Activated CD4-positive, alpha-beta T cell treated with anti-CD3 and anti-CD28 coated beads, Interleukin-10, Interleukin-2, amounts not matched to agents 100 ng/mL and 50 ng/mL, durations not matched to agents 16 hours and 8 hours (primary cell): ENCODE measurements around the gene ANKRD26.
A peak's percentile ranks its signal among the peaks of the same experiment; 100 is the strongest.

Source experiments
- DNase-seq: peaks from one replicate; pipeline ENCODE4 v3.0.0-alpha.2; 2020

The ANKRD26 gene

DNA sequence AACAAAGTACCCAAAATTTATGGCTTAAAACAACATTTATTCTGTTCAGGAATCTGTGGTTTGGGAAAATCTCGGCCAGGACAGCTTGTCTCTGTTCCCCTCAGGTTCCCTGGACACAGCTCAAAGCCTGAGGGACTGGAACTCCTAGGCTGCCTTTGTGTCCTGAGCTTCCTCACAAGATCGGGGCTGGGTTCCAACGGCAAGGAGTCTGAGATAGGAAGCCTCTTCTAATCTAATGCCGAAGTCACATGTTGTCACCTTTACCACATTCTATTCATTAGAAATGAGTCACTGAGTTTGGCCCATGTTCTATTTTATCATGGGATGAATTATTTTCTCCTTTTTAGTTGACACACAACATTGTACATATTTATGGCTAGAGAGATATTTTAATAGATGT lies 80.5 kb downstream of the ANKRD26 start:
- DNase-seq: no peak

DNA sequence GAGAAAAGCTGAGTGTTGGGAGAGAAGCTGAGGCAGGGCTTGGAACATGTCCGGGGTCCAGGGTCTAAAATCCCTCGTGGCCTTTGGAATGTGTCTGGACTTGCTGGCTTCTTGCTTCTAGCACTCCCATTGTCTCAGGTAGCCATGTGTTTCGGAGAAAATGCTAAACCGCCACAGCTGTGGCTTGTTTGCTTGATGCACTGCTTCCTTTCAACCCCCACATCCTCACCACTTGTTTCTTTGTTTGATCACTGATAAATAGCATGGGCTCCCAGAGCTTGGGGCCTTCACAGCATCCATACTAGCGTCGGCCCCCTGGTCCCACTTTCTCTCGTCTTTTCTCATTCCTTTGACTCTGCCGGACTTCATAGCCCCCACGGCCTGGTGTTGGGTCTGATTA lies 102.7 kb downstream of the ANKRD26 start:
- DNase-seq: peak; percentile 11

- no peak for DNase-seq
These were observed 105.6 kb downstream of the ANKRD26 start for GRCh38 chr10:26994743-26995142.

DNA sequence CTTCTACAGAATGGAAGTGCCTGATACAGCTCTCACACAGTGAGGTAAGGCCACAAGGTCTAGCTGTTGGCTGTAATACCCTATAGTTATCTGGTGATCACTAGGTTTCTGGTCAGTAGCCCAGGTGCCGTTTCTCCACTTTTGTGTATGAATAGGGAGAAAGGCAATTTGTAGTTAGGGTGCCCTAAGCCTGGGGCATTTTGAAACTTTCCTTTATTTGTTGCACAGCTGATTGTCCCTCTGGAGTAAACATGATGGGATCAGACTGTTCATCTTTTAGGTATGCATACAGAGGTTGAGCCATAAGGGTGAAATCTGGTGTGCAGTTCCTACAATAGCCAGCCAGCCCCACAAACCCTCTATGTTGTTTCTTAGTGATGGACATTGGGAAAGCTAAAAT lies 112.4 kb downstream of the ANKRD26 start:
- DNase-seq: no peak

- DNase-seq: no peak
These were observed 117.1 kb downstream of the ANKRD26 start for GRCh38 chr10:26983156-26983555.

DNA sequence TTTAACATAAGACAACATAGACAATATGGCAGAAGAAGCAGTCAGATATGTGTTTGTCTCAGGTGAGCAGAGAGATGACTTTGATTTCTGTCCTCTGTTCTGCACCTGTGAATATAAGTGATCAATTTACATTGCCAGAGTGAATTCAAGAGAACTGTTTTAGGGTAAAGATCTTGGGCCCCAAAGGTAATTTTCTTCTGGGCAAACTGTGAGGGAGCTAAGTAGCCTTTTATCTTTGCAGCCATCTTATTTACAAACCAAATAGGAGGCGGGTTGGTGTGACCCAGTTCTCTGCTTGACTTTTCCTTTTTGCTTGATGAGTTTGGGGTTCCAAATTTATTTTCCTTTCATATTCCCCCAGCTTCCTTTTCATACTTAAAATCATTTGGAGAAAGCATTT lies 118.2 kb downstream of the ANKRD26 start:
- DNase-seq: no peak

GRCh38 chr10:26981232-26981824 lies 119.0 kb downstream of the ANKRD26 start:
- no peak for DNase-seq

GRCh38 chr10:26978519-26978918 lies 121.8 kb downstream of the ANKRD26 start:
- DNase-seq: no peak

DNA sequence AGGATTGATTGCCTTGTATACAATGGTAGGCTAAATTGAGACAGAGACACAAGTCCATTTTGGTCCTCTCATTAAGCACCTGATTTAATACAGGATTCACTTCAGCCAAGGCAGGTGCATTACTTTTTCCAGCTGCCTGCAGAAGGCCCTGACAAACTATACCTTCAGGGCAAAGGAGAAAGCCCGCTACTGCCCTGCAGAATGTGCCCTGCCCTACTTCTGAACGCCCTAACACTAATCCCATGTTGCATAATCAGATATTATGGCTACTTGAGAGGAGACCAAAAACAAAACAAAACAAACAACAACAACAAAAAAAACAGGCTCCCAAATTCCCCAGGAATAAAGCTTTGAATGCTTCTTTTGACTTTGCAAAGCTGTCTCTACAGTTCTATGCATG lies 122.7 kb downstream of the ANKRD26 start:
- no peak for DNase-seq

DNA sequence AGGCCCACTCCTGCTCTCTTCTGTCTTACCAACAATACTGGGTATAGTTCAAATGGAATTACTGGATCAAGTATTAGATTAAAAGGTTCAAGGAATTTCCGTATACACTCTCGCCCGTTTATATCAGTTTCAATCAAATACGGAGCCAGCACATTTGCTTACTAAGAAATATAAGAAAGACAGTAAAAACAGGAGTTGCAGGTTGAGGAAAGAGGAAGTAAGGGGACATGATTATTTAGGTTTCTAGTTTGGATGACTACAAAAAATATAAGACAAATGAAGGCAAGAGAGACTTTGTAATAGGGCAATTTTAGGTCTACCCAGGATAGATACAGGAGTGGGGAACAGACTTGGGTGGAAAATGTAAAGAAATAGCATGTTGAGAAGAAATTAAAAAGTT lies 129.6 kb downstream of the ANKRD26 start:
- DNase-seq: peak; percentile 73

GRCh38 chr10:26969145-26969926 lies 131.0 kb downstream of the ANKRD26 start:
- peak; percentile 90 for DNase-seq

- DNase-seq: no peak
These were observed 137.5 kb downstream of the ANKRD26 start for GRCh38 chr10:26962835-26963234.

DNA sequence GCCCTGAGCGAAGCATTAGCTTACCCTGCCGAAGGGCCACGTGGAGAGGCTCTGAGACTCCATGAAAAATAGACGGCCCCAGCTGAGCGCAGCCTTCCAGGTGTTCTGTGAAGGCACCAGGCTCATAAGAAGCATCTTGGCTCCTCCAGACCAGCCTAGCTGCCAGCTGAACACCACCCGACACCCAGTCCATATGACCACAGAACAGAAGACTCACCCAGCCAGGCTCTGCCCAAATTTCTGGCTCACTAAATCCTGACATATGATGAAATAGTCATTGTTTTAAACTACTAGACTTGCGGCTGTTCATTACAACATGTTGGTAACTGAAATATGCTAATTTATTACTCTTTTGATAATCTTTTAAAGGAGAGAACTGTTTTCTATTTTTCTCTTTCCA lies 140.0 kb downstream of the ANKRD26 start:
- DNase-seq: no peak

GRCh38 chr10:26959841-26960240 lies 140.5 kb downstream of the ANKRD26 start:
- DNase-seq: no peak
